Measurements from ENCODE around the gene DEXI. TPM values are rescaled to one million over a fixed set of nuclear protein-coding genes. Genes with fewer than 3 reads are reported as not detected.

DEXI gene
- total and polyA plus RNA-seq, 9 of the 15 experiments (the other 6 are each of a cell fraction or from before 2014, with no cell fraction given) = 2.9 to 40.1 (median 22.0) TPM

DNA sequence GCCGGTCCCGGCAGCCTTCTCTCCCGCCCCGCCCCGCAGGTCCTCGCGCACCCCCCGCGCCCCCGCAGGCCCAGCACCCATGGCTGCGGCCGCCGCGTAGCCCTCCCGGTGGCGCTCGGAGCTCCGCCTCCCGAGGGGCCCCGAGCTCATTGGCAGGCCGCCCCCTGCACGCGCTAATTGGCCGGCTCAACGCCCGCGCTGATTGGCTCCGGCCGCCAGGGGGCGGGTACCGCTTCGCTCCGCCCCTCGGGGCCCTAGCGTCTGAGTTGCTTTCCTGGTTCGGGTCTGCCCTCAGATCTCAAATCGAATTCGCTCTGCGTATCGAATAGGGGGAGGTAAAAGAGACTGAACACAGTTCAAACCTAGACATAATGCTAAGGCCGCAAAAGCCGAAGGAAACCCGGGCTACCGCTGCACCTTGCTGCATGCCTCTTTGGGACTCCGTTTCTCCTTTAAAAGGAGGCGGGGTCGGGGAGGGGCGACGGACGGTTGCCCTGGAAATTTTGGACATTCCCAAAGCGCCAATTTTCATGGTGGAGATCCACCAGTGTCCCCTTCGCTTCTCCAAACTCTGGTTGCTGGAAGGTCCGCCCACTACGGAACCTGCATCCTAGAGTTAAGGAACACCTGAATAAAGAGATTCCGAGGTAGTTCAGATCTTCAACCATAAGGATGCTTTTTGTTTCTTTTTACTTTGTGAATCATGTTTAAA is at the start of gene DEXI (continued):
- no peak for TF ChIP-seq CTCFL (IDR thresholded peaks at IDR 0.05; ENCODE audit: borderline replicate concordance, insufficient read depth, low read depth, low read length, poor library complexity, severe bottlenecking)
- TF ChIP-seq RBBP5 (IDR thresholded peaks at IDR 0.05; ENCODE audit: borderline replicate concordance, insufficient read depth, low read length, poor library complexity, severe bottlenecking) = peak; percentile 15
- TF ChIP-seq HDAC6 (IDR thresholded peaks at IDR 0.05; ENCODE audit: low read depth, low read length) = no peak
- no peak for TF ChIP-seq ZNF695 (CRISPR knock-in tag; IDR thresholded peaks at IDR 0.05)
- TF ChIP-seq RHOXF2B (CRISPR knock-in tag; conservative IDR thresholded peaks at IDR 0.05) = no peak
- TF ChIP-seq EZH2 (IDR thresholded peaks at IDR 0.05; ENCODE audit: borderline replicate concordance, low read depth, low read length) = no peak
- TF ChIP-seq, protein P1, sequence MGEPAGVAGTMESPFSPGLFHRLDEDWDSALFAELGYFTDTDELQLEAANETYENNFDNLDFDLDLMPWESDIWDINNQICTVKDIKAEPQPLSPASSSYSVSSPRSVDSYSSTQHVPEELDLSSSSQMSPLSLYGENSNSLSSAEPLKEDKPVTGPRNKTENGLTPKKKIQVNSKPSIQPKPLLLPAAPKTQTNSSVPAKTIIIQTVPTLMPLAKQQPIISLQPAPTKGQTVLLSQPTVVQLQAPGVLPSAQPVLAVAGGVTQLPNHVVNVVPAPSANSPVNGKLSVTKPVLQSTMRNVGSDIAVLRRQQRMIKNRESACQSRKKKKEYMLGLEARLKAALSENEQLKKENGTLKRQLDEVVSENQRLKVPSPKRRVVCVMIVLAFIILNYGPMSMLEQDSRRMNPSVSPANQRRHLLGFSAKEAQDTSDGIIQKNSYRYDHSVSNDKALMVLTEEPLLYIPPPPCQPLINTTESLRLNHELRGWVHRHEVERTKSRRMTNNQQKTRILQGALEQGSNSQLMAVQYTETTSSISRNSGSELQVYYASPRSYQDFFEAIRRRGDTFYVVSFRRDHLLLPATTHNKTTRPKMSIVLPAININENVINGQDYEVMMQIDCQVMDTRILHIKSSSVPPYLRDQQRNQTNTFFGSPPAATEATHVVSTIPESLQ (CRISPR knock-in tag; IDR thresholded peaks at IDR 0.05) = no peak
- 0 out of 2 replicates have a peak, but pooled peaks have one; percentile 56 for TF ChIP-seq FOXP1 (CRISPR knock-in tag; IDR thresholded peaks at IDR 0.05)
- TF ChIP-seq ETV1 (tag; conservative IDR thresholded peaks at IDR 0.05; ENCODE audit: low read depth) = no peak
- no peak for TF ChIP-seq KLF13 (tag; IDR thresholded peaks at IDR 0.05; ENCODE audit: borderline replicate concordance, low read depth)
- no peak for TF ChIP-seq NR1H2 (CRISPR knock-in tag; IDR thresholded peaks at IDR 0.05)
- TF ChIP-seq PHF20 (IDR thresholded peaks at IDR 0.05; ENCODE audit: partially characterized antibody) = no peak
- TF ChIP-seq, protein P2, sequence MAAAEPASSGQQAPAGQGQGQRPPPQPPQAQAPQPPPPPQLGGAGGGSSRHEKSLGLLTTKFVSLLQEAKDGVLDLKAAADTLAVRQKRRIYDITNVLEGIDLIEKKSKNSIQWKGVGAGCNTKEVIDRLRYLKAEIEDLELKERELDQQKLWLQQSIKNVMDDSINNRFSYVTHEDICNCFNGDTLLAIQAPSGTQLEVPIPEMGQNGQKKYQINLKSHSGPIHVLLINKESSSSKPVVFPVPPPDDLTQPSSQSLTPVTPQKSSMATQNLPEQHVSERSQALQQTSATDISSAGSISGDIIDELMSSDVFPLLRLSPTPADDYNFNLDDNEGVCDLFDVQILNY (CRISPR knock-in tag; IDR thresholded peaks at IDR 0.05) = 0 out of 2 replicates have a peak, but pooled peaks have one; percentile 31
- TF ChIP-seq ZNF282 (CRISPR knock-in tag; IDR thresholded peaks at IDR 0.05) = no peak
- TF ChIP-seq RBM39 (optimal IDR thresholded peaks at IDR 0.05; ENCODE audit: low read depth, low read length) = no peak
- no peak for TF ChIP-seq FOXP4 (CRISPR knock-in tag; IDR thresholded peaks at IDR 0.05; ENCODE audit: borderline replicate concordance)
- no peak for TF ChIP-seq PRMT5 (CRISPR knock-in tag; IDR thresholded peaks at IDR 0.05)
- peak; percentile 62 for TF ChIP-seq NFYB (IDR thresholded peaks at IDR 0.05; ENCODE audit: extremely low read depth, insufficient read length)

Data from K562 (cell line).